GM12865 (cell line): Measurements from ENCODE around the gene SSUH2.
A peak's percentile ranks its signal among the peaks of the same experiment; 100 is the strongest.
"Not testable (repeated sequence)": the region's sequence is repeated elsewhere in the genome, so short reads cannot be mapped to it uniquely, and the experiment has no call there.

Experiments used
- DNase-seq: peaks from one replicate; pipeline ENCODE4 v3.0.0; 2010; ENCODE audit warnings: low read depth
- H3K4me3 ChIP-seq: 2 replicates; pipeline ENCODE4 v1.5.1; 2011; ENCODE audit warnings: mild to moderate bottlenecking, low read depth, low read length, control low read depth
- TF ChIP-seq, protein P1 (sequence below): IDR thresholded peaks from 2 replicates; pipeline ENCODE4 v1.5.1; 2011; ENCODE audit warnings: low read length, control low read depth, low read depth, inconsistent platforms; ENCODE audit not compliant: insufficient read depth; ENCODE audit errors: missing control alignments

SSUH2 gene, protein sequence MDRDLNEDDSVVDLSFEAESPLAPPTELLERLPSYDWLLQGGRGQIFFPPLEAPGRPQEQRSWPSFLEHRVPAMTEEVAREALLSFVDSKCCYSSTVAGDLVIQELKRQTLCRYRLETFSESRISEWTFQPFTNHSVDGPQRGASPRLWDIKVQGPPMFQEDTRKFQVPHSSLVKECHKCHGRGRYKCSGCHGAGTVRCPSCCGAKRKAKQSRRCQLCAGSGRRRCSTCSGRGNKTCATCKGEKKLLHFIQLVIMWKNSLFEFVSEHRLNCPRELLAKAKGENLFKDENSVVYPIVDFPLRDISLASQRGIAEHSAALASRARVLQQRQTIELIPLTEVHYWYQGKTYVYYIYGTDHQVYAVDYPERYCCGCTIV

GRCh38 chr3:8644748-8645390 lies at the start of gene SSUH2:
TSS of gene SSUH2 (minus strand) at chr3:8644798. CDS start at chr3:8644758, 40 bp downstream.
- TF ChIP-seq, protein P1, sequence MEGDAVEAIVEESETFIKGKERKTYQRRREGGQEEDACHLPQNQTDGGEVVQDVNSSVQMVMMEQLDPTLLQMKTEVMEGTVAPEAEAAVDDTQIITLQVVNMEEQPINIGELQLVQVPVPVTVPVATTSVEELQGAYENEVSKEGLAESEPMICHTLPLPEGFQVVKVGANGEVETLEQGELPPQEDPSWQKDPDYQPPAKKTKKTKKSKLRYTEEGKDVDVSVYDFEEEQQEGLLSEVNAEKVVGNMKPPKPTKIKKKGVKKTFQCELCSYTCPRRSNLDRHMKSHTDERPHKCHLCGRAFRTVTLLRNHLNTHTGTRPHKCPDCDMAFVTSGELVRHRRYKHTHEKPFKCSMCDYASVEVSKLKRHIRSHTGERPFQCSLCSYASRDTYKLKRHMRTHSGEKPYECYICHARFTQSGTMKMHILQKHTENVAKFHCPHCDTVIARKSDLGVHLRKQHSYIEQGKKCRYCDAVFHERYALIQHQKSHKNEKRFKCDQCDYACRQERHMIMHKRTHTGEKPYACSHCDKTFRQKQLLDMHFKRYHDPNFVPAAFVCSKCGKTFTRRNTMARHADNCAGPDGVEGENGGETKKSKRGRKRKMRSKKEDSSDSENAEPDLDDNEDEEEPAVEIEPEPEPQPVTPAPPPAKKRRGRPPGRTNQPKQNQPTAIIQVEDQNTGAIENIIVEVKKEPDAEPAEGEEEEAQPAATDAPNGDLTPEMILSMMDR = no peak
- DNase-seq = no peak

GRCh38 chr3:8691295-8691694 lies 46.7 kb upstream of the SSUH2 start:
- H3K4me3 ChIP-seq, DNase-seq: not testable (repeated sequence)

More at GRCh38 chr3:8644748-8645390, at the start of gene SSUH2:
- no peak within 1 kb of the TSS for H3K4me3 ChIP-seq

DNA sequence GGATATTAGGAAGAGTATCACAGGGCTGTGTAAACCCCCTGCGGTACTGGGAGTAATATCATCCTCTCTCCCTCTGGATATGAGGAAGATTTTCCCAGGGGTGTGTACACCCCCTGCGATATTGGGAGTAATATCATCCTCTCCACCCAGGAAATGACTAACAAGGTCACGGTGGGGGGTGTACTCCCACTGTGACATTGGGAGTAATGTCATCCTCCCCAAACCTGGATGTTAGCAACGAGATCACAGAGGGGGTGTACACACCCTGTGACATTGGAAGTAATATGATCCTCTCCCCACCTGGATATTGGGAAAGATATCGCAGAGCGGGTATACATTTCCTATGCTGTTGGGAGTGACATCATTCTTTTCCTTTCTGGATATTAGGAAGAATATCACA lies 40.4 kb upstream of the SSUH2 start:
- DNase-seq, H3K4me3 ChIP-seq: not testable (repeated sequence)

DNA sequence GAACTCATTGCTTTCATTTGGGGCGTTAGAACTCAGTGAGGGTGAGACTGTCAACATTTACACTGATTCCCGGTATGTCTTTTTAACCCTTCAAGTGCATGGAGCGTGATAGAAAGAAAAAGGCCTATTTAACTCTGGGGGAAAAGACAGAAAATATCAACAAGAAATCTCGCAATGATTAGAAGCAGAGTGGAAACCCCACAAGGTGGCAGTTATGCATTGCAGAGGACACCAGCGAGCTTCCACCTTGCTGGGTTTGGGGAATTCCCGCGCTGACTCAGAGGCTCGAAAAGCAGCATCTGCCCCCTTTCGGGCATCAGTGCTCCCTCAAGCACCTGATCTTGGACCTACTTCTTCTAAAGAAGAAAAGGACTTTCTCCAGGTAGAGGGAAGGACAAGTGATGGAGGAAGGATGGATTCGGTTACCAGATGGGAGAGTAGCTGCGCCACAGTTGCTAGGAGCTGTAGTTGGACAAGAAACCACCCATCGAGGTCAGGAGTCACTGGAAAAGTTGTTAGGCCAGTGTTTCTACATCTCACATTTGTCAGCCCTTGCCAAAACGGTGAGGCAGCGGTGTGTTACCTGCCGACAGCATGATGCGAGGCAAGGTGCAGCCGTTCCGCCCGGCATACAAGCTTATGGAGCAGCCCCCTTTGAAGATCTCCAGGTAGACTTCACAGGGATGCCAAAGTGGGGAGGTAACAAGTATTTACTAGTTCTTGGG lies 38.4 kb upstream of the SSUH2 start:
- DNase-seq = peak; percentile 58
- H3K4me3 ChIP-seq = not testable (repeated sequence)
- TF ChIP-seq, protein P1 = peak; percentile 27

GRCh38 chr3:8681881-8682538 lies 37.4 kb upstream of the SSUH2 start:
- DNase-seq, H3K4me3 ChIP-seq: not testable (repeated sequence)

- TF ChIP-seq, protein P1 = no peak
- no peak overlapping the region for H3K4me3 ChIP-seq
- no peak for DNase-seq
These were observed 36.8 kb upstream of the SSUH2 start for GRCh38 chr3:8681349-8681748.

DNA sequence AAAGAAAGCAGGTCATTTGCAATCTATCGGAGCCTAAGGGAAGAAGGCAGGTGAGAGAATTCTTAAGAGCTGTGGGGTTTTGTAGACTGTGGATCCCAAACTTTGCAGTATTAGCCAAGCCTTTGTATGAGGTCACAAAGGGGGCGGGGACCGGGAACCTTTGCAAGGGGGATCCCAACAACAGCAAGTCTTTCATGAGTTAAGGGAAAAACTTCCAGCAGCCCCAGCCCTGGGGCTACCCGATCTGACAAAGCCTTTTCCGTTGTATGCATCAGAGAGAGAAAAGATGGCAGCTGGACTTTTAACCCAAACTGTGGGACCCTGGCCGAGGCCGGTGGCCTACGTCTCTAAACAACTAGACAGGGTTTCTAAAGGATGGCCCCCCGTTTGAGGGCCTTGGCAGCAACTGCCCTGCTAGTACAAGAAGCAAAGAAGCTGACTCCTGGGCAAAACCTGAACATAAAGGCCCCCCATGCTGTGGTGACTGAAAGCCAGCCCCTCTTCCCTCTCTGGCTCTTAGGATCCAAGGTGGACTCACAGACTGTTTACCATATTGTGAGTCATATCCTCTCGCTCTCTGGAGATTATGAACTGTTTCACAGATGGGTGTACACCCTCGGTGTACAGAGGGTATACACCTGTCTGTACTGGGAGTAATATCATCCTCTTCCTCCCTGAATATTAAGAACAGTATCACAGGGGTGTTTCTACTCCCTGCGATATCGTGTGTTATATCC lies 35.4 kb upstream of the SSUH2 start:
- not testable (repeated sequence) for DNase-seq, H3K4me3 ChIP-seq

- DNase-seq = no peak
- TF ChIP-seq, protein P1 = no peak
- H3K4me3 ChIP-seq = no peak overlapping the region
These were observed 34.2 kb upstream of the SSUH2 start for GRCh38 chr3:8678751-8679150.

- H3K4me3 ChIP-seq, DNase-seq: not testable (repeated sequence)
These were observed 32.7 kb upstream of the SSUH2 start for GRCh38 chr3:8677258-8677657.

- not testable (repeated sequence) for H3K4me3 ChIP-seq, DNase-seq
These were observed 31.0 kb upstream of the SSUH2 start for GRCh38 chr3:8675591-8675990.
